Measurements from ENCODE around the gene CKB. TPM values are rescaled to one million over a fixed set of nuclear protein-coding genes. Genes with fewer than 3 reads are reported as not detected.

CKB gene
- polyA plus RNA-seq, 2 of the 4 experiments (the other 2 are of a cell fraction): 52.3 to 79.8 TPM

DNA sequence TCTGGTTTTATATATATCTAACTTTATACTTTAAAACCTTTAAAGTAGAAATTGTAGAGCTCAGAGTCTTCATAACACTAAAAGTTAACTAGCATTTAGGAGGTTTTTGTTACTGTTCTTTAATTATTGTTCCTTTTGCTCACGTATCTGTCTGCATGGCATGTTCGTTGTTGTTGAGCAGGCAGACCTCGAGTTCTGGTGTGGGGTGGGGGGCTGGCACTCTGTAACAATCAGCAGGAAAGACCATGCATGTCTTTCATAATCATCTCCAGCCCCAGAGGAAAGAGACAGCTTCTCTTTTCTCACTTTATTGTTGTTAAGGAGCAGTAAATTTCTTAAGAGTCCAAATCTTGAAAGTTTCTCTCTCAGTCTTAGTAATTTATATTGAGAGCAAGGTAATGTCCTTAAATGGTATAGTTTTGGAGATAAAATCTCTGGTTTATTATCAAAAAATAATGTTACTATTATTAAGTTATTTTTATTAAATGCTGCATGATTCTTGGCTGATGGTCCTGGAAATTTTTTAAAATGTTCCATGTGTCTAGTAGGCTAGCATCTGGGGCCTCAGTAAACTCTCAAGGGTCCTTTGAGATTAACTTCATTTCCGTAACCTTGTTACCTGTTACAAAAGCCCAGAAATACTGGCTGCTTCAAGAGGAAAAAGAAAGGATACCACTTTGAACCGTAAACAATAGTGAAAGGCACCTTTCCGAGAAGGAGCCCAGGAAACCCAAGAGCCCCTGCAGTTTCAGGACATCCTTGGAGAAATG, 30.3 kb downstream of the CKB start:
- CTCF ChIA-PET: interaction anchor here (1.5 to 6.5 kb wide), 4 partner anchors 7 to 26 kb away, joined by 3 to 45 read pairs (median 6); no protein-coding TSS in a partner anchor
- Histone ChIP-seq H3K27ac (no peak overlapping the region), H3K4me3 (no peak overlapping the region), H3K9me3 (no peaks in the 10 kb centered on the region), H3K4me1 (no peaks in the 10 kb centered on the region; the same call in 2 of the 3 replicates), H3K4me2 (no peak overlapping the region)
- WGBS (ENCODE audit: missing lambda C conversion rate): 90% methylated on average over 6 of the region's 6 CpGs
- POLR2A ChIA-PET: no interaction called here
- FAIRE-seq (no peak), DNase-seq (ENCODE audit: low read depth in 1 of 2, low spot score in 1 of 2) (no peak), ATAC-seq (no peak)
- TF ChIP-seq CHD4 (IDR thresholded peaks at IDR 0.05; ENCODE audit: borderline replicate concordance) (no peak), EP300 (IDR thresholded peaks at IDR 0.05) (no peak), PHF8 (IDR thresholded peaks at IDR 0.05; ENCODE audit: borderline replicate concordance, low read depth) (no peak)

DNA sequence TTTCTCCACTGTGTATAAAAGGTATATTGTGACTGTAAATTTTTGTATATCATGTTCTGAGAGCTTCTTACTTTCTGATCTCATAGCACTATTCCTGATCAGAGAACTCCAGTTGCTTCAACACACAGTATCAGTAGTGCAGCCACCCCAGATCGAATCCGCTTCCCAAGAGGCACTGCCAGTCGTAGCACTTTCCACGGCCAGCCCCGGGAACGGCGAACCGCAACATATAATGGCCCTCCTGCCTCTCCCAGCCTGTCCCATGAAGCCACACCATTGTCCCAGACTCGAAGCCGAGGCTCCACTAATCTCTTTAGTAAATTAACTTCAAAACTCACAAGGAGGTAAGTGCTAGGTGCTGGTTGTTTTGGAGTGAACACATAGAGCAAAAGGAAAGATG, 30.9 kb downstream of the CKB start:
- no peak overlapping the region for H3K27ac ChIP-seq
- ChIA-PET CTCF (interaction anchor here (1.5 to 6.5 kb wide), 4 partner anchors 8 to 27 kb away, joined by 3 to 45 read pairs (median 6); no protein-coding TSS in a partner anchor), POLR2A (no interaction called here)
- WGBS (ENCODE audit: missing lambda C conversion rate): 95% methylated on average over 10 of the region's 10 CpGs
- H3K4me2 ChIP-seq: no peak overlapping the region
- no peak for TF ChIP-seq TFCP2L1 (CRISPR knock-in tag; IDR thresholded peaks at IDR 0.05)
- TF ChIP-seq, protein P1, sequence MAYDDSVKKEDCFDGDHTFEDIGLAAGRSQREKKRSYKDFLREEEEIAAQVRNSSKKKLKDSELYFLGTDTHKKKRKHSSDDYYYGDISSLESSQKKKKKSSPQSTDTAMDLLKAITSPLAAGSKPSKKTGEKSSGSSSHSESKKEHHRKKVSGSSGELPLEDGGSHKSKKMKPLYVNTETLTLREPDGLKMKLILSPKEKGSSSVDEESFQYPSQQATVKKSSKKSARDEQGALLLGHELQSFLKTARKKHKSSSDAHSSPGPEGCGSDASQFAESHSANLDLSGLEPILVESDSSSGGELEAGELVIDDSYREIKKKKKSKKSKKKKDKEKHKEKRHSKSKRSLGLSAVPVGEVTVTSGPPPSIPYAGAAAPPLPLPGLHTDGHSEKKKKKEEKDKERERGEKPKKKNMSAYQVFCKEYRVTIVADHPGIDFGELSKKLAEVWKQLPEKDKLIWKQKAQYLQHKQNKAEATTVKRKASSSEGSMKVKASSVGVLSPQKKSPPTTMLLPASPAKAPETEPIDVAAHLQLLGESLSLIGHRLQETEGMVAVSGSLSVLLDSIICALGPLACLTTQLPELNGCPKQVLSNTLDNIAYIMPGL (CRISPR knock-in tag; IDR thresholded peaks at IDR 0.05; ENCODE audit: borderline replicate concordance): no peak
- TF ChIP-seq, protein P2, sequence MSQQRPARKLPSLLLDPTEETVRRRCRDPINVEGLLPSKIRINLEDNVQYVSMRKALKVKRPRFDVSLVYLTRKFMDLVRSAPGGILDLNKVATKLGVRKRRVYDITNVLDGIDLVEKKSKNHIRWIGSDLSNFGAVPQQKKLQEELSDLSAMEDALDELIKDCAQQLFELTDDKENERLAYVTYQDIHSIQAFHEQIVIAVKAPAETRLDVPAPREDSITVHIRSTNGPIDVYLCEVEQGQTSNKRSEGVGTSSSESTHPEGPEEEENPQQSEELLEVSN (IDR thresholded peaks at IDR 0.05; ENCODE audit: borderline replicate concordance, low read depth): no peak
- TF ChIP-seq, protein P3, sequence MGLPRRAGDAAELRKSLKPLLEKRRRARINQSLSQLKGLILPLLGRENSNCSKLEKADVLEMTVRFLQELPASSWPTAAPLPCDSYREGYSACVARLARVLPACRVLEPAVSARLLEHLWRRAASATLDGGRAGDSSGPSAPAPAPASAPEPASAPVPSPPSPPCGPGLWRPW (IDR thresholded peaks at IDR 0.05): no peak
- no peak for TF ChIP-seq MAZ (IDR thresholded peaks at IDR 0.05; ENCODE audit: borderline replicate concordance, low read depth, low read length)
- no peak for TF ChIP-seq CEBPB (IDR thresholded peaks at IDR 0.05)
- TF ChIP-seq CHD4 (IDR thresholded peaks at IDR 0.05; ENCODE audit: borderline replicate concordance): no peak
- TF ChIP-seq CHD2 (IDR thresholded peaks at IDR 0.05; ENCODE audit: low read length, partially characterized antibody): no peak
- TF ChIP-seq RNF2 (IDR thresholded peaks at IDR 0.05; ENCODE audit: borderline replicate concordance, low read depth): no peak
- TF ChIP-seq, protein P4, sequence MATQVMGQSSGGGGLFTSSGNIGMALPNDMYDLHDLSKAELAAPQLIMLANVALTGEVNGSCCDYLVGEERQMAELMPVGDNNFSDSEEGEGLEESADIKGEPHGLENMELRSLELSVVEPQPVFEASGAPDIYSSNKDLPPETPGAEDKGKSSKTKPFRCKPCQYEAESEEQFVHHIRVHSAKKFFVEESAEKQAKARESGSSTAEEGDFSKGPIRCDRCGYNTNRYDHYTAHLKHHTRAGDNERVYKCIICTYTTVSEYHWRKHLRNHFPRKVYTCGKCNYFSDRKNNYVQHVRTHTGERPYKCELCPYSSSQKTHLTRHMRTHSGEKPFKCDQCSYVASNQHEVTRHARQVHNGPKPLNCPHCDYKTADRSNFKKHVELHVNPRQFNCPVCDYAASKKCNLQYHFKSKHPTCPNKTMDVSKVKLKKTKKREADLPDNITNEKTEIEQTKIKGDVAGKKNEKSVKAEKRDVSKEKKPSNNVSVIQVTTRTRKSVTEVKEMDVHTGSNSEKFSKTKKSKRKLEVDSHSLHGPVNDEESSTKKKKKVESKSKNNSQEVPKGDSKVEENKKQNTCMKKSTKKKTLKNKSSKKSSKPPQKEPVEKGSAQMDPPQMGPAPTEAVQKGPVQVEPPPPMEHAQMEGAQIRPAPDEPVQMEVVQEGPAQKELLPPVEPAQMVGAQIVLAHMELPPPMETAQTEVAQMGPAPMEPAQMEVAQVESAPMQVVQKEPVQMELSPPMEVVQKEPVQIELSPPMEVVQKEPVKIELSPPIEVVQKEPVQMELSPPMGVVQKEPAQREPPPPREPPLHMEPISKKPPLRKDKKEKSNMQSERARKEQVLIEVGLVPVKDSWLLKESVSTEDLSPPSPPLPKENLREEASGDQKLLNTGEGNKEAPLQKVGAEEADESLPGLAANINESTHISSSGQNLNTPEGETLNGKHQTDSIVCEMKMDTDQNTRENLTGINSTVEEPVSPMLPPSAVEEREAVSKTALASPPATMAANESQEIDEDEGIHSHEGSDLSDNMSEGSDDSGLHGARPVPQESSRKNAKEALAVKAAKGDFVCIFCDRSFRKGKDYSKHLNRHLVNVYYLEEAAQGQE (IDR thresholded peaks at IDR 0.05): no peak
- TF ChIP-seq RAD21 (conservative IDR thresholded peaks at IDR 0.05 in 1 of 2, IDR thresholded peaks at IDR 0.05 in 1 of 2): no peak
- TF ChIP-seq GATA3 (IDR thresholded peaks at IDR 0.05; ENCODE audit: borderline replicate concordance): no peak
- TF ChIP-seq HDAC2 (IDR thresholded peaks at IDR 0.05): no peak
- TF ChIP-seq FOSB (CRISPR knock-in tag; IDR thresholded peaks at IDR 0.05): no peak
- TF ChIP-seq, protein P5, sequence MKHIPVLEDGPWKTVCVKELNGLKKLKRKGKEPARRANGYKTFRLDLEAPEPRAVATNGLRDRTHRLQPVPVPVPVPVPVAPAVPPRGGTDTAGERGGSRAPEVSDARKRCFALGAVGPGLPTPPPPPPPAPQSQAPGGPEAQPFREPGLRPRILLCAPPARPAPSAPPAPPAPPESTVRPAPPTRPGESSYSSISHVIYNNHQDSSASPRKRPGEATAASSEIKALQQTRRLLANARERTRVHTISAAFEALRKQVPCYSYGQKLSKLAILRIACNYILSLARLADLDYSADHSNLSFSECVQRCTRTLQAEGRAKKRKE (CRISPR knock-in tag; IDR thresholded peaks at IDR 0.05; ENCODE audit: low read depth): no peak
- TF ChIP-seq POLR2A (IDR thresholded peaks at IDR 0.05; ENCODE audit: low read length): no peak
- H3K4me3 ChIP-seq: no peak overlapping the region
- ATAC-seq: no peak
- peaks cover 6% of the 10 kb centered on the region; the same call in 2 of the 3 replicates for H3K4me1 ChIP-seq
- no peaks in the 10 kb centered on the region for H3K9me3 ChIP-seq
- no peak for DNase-seq (ENCODE audit: low read depth in 1 of 2, low spot score in 1 of 2)
- FAIRE-seq: no peak

Measured in A549 (cell line).